SHP77 treated with DMSO at 0.1 percent for 48 hours (cell line): ENCODE measurements around the gene IL36RN.

ENCODE experiments used
- DNase-seq: peaks from one replicate; lab custom pipeline; 2025; lab: John Stamatoyannopoulos, UW

IL36RN gene

GRCh38 chr2:113102133-113102532 lies 43.1 kb downstream of the IL36RN start:
- no peak for DNase-seq

- DNase-seq = no peak
Observed at GRCh38 chr2:113103277-113103676, 44.3 kb downstream of the IL36RN start.

DNA sequence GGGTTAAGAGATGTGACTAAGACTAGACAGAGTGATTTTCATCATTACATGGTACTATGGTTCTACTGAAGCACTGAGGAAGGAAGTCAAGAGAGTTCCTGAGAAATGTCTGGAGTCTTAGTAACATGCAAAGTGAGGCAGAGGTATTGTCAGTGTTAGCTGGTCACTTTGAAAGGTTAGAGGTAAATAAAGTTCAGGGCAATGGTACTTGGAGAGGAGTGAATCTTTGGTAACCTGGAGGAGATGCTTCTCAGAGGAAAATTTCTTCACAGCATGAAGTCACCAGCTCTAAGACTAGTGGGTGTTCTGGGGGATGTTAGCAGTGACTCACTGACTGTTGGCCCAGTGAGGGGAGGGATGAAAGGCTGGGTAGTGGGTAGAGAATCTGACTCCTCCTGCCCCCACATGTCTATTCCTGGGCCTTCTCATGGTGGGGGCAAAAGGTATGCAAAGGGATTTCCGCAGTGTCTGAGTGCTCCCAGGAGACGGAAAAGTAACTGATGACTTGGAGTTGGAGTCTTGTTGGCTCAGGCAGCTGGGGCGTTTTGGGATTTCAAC lies 45.1 kb downstream of the IL36RN start:
- DNase-seq = no peak

DNA sequence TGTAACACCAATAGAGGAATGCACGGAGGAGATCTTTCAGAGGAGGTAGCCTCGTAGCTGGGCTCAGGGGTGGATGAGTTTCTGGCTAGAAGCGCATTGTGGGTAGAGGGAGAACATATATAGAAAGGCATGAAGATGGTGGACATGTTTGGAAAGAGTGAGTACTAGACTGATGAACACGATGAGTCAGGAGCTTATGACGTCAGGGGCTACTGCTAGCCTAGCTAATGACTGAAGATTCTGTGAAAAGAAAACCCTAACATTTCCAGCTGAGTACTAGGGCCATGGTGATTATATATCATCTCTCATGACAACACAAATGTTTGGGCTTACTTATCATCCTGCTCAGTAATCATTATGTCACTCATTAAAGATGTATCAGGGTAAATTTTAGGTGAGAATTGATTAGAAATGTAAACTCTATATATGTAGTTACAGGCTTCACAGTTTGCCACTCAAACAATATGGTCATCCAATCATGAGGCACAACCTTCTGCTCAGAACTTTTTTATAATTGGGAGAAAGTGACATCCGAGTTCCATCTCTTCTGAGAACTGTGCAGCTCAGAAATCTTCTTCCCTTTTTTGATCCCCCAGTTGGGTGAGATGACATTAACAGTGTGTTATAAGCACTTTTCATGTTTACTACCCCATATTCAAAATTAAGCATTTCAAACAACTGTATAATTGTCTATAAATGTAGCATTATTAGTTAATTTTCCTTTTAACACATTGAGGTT lies 46.2 kb downstream of the IL36RN start:
- no peak for DNase-seq

DNA sequence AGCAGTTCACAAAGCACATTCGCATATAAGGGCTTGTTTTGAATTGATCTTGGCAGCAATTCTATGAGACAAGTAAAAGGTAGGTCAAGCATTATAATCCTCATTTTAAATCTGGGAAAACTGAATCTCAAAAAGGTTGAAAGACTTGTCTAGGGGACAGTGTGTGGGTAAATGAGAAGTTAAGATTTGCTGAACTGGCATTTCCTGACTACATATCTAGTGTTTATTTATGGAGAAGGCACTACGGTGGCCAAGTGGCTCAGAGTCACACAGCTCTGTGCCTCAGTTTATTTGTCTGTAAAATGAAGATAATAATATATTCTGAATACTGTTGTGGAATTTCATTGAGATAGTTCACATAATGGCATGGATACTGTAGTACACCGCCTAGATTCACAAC lies 52.1 kb downstream of the IL36RN start:
- DNase-seq = no peak

- no peak for DNase-seq
Observed at GRCh38 chr2:113111823-113112287, 52.9 kb downstream of the IL36RN start.

DNA sequence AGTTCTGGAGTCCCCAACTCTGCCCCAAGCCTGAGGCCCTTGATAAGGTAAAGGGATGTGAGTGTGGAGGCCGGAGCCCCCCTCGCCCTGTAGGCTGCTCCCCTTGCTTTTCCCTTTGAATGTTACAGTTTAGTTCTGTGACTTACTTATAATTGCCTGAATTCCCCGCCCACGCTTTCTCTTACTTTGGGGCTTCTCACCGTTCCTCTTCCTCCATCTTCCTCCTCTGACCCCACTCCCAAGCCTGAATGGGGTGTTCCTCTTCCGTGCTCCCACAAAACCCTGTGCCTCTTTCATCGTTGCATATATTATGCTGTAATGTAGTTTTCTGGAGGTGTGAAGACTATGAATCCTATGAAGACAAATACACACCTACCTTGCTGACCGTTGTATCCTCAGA lies 53.4 kb downstream of the IL36RN start:
- no peak for DNase-seq

GRCh38 chr2:113112871-113113270 lies 53.9 kb downstream of the IL36RN start:
- no peak for DNase-seq

- DNase-seq = no peak
Observed at GRCh38 chr2:113113807-113114206, 54.8 kb downstream of the IL36RN start.
